HEK293 (cell line): ENCODE measurements around the gene EBF4.

Experiments
- CTCF ChIA-PET: fragments of 350-600 bp; formaldehyde crosslinking; extraction: SDS; loops from one replicate; lab custom pipeline; 2021; ENCODE audit warnings: antibody characterized with exemption; lab: Yijun Ruan, JAX
- POLR2A ChIA-PET: fragments of 300-600 bp; formaldehyde crosslinking; extraction: SDS; loops from one replicate; lab custom pipeline; 2020; ENCODE audit warnings: antibody characterized with exemption, inconsistent platforms; lab: Yijun Ruan, JAX
- H3K27ac ChIP-seq: fragments of 200-500 bp; sonication (Bioruptor generic); 2 replicates; pipeline ENCODE4 v1.5.1; 2014; ENCODE audit warnings: low read depth, low read length, control low read depth, inconsistent platforms; ENCODE audit errors: extremely low read depth
- H3K36me3 ChIP-seq, 2 experiments: fragments of 200-500 bp in 1 of 2; sonication (Bioruptor generic) in 1 of 2; 1 replicate in 1 of 2; 2 replicates in 1 of 2; pipeline ENCODE4 v1.5.1; 2014 to 2017; ENCODE audit warnings: inconsistent platforms in 2 of 2, low read length in 2 of 2; ENCODE audit not compliant: control insufficient read depth in 2 of 2, insufficient read depth in 1 of 2
- H3K4me1 ChIP-seq: fragments of 200-500 bp; sonication (Bioruptor generic); 2 replicates; pipeline ENCODE4 v1.5.1; 2014; ENCODE audit warnings: mild to moderate bottlenecking, low read length, inconsistent platforms; ENCODE audit not compliant: control insufficient read depth, insufficient read depth
- H3K4me3 ChIP-seq: 2 replicates; pipeline ENCODE4 v1.5.1; 2011; ENCODE audit warnings: low read depth, mild to moderate bottlenecking, control low read depth, low read length, moderate library complexity
- H3K9me3 ChIP-seq: fragments of 200-500 bp; sonication (Bioruptor generic); 2 replicates; pipeline ENCODE4 v1.5.1; 2014; ENCODE audit warnings: low read depth, low read length, inconsistent platforms; ENCODE audit not compliant: control insufficient read depth, insufficient read depth
- MZF1 ChIP-seq: fragments of 450-650 bp; formaldehyde crosslinking; IDR thresholded peaks from 2 replicates; pipeline ENCODE4 v1.5.1; 2017; ENCODE audit warnings: missing biosample characterization, missing genetic modification characterization, borderline replicate concordance
- SP7 ChIP-seq: fragments of 450-650 bp; formaldehyde crosslinking; IDR thresholded peaks from 2 replicates; pipeline ENCODE4 v1.5.1; 2016; ENCODE audit warnings: missing biosample characterization, missing genetic modification characterization
- ZBTB44 ChIP-seq: fragments of 450-650 bp; IDR thresholded peaks from 2 replicates; pipeline ENCODE4 v1.5.1; 2018; ENCODE audit warnings: missing biosample characterization, mild to moderate bottlenecking, missing genetic modification characterization
- ZFP37 ChIP-seq: fragments of 450-650 bp; formaldehyde crosslinking; IDR thresholded peaks from 2 replicates; pipeline ENCODE4 v1.5.1; 2016; ENCODE audit warnings: missing biosample characterization, missing genetic modification characterization
- ZNF223 ChIP-seq: fragments of 450-650 bp; formaldehyde crosslinking; IDR thresholded peaks from 2 replicates; pipeline ENCODE4 v1.5.1; 2016; ENCODE audit warnings: missing biosample characterization, missing genetic modification characterization
- ZNF266 ChIP-seq: fragments of 450-650 bp; formaldehyde crosslinking; IDR thresholded peaks from 2 replicates; pipeline ENCODE4 v1.5.1; 2016; ENCODE audit warnings: missing biosample characterization, missing genetic modification characterization, low read depth
- ZNF341 ChIP-seq: fragments of 450-650 bp; formaldehyde crosslinking; IDR thresholded peaks from 2 replicates; pipeline ENCODE4; 2016; ENCODE audit warnings: low read depth, missing biosample characterization, missing genetic modification characterization
- ZNF354C ChIP-seq: fragments of 450-650 bp; formaldehyde crosslinking; IDR thresholded peaks from 2 replicates; pipeline ENCODE4 v1.5.1; 2016; ENCODE audit warnings: missing biosample characterization, missing genetic modification characterization, low read depth, borderline replicate concordance
- ZNF423 ChIP-seq: fragments of 450-650 bp; formaldehyde crosslinking; IDR thresholded peaks from 2 replicates; pipeline ENCODE4 v1.5.1; 2016; ENCODE audit warnings: missing biosample characterization, missing genetic modification characterization
- ZNF433 ChIP-seq: fragments of 450-650 bp; formaldehyde crosslinking; IDR thresholded peaks from 2 replicates; pipeline ENCODE4 v1.5.1; 2016; ENCODE audit warnings: missing biosample characterization, missing genetic modification characterization, low read depth
- ZNF600 ChIP-seq: fragments of 450-650 bp; formaldehyde crosslinking; IDR thresholded peaks from 2 replicates; pipeline ENCODE4 v1.5.1; 2016; ENCODE audit warnings: missing biosample characterization, missing genetic modification characterization
- ZSCAN16 ChIP-seq: fragments of 450-650 bp; formaldehyde crosslinking; IDR thresholded peaks from 2 replicates; pipeline ENCODE4 v1.5.1; 2016; ENCODE audit warnings: missing biosample characterization, missing genetic modification characterization
- ZSCAN18 ChIP-seq: fragments of 450-650 bp; formaldehyde crosslinking; IDR thresholded peaks from 2 replicates; pipeline ENCODE4 v1.5.1; 2016; ENCODE audit warnings: missing biosample characterization, missing genetic modification characterization

The EBF4 gene

GRCh38 chr20:2703716-2704475 lies 11.3 kb downstream of the EBF4 start:
- ChIA-PET CTCF (interaction anchor here (0.6 to 1.7 kb wide), 4 partner anchors 38 to 196 kb away, joined by 3 to 5 read pairs (median 4); no protein-coding TSS in a partner anchor), POLR2A (interaction anchor here (0.6 to 1.1 kb wide), 2 partner anchors 10 to 17 kb away, joined by 3 read pairs; no protein-coding TSS in a partner anchor)
- Histone ChIP-seq H3K9me3 (no peaks in the 10 kb centered on the region), H3K4me3 (no peak overlapping the region), H3K4me1 (peaks cover 4% of the 10 kb centered on the region; the same call in 1 of the 2 replicates), H3K27ac (no peak overlapping the region), H3K36me3 (peaks cover 3% of the 10 kb centered on the region in 2 experiments; a peak in 2 of 3 replicates)
- TF ChIP-seq ZNF423 (tag by site-specific recombination) = no peak
- no peak for TF ChIP-seq ZBTB44
- TF ChIP-seq ZSCAN18 (tag by site-specific recombination) = no peak
- TF ChIP-seq ZFP37 (tag by site-specific recombination) = no peak
- TF ChIP-seq ZNF266 = no peak
- no peak for TF ChIP-seq ZSCAN16 (tag by site-specific recombination)
- TF ChIP-seq SP7 (tag by site-specific recombination) = no peak
- TF ChIP-seq ZNF223 (tag by site-specific recombination) = no peak

- H3K27ac ChIP-seq = no peak overlapping the region
- no peaks in the 10 kb centered on the region for H3K9me3 ChIP-seq
- ChIA-PET CTCF (interaction anchor here (0.6 kb wide), 2 partner anchors 38 to 450 kb away, joined by 3 read pairs; no protein-coding TSS in a partner anchor), POLR2A (no interaction called here)
- H3K4me1 ChIP-seq = peaks cover 4% of the 10 kb centered on the region; the same call in 1 of the 2 replicates
- H3K4me3 ChIP-seq = no peak overlapping the region
- peaks cover 0 to 13% of the 10 kb centered on the region in 2 experiments; a peak in 1 of 3 replicates for H3K36me3 ChIP-seq
- TF ChIP-seq ZNF433 (tag by site-specific recombination) = no peak
These were observed 13.5 kb downstream of the EBF4 start for GRCh38 chr20:2705931-2706645.

- H3K4me1 ChIP-seq = peaks cover 4% of the 10 kb centered on the region; the same call in 1 of the 2 replicates
- ChIA-PET POLR2A (no interaction called here), CTCF (interaction anchor here (0.6 kb wide), 1 partner anchor 38 kb away, joined by 3 read pairs; no protein-coding TSS in a partner anchor)
- H3K27ac ChIP-seq = no peak overlapping the region
- TF ChIP-seq MZF1 (tag by site-specific recombination) (no peak), ZNF600 (tag by site-specific recombination) (no peak), ZNF354C (tag by site-specific recombination) (no peak), ZNF341 (tag by site-specific recombination) (no peak)
- no peaks in the 10 kb centered on the region for H3K9me3 ChIP-seq
- H3K36me3 ChIP-seq = peaks cover 0 to 13% of the 10 kb centered on the region in 2 experiments; a peak in 1 of 3 replicates
- no peak overlapping the region for H3K4me3 ChIP-seq
These were observed 14.2 kb downstream of the EBF4 start for GRCh38 chr20:2706688-2707352.
